GM19099 (cell line): ENCODE measurements around the gene TRPM8.

ENCODE experiments used
- POLR2A ChIP-seq: IDR thresholded peaks from 3 replicates; pipeline ENCODE4 v1.6.1; 2011; ENCODE audit warnings: low read depth; ENCODE audit not compliant: insufficient read length; ENCODE audit errors: extremely low read depth

Gene TRPM8

DNA sequence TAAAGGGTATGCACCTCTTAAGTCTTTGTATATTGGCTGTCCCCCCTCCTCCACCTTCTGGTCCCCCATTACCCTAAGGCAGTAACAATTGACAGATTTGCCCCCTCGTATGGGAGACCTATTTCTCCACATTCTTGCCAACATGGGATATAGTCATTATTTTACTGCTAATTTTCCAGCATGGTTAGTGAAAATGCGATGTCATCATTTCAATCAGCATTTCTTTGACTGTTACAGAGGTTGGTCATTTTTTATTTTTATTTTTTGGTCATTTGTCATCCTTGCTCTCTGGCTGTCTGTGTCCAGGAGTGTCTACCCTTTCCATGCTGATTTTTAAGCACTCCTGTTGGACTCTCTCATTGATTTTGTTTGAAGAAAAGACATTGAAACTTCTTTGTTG is 88.0 kb downstream of the TRPM8 start:
- TF ChIP-seq POLR2A: no peak

DNA sequence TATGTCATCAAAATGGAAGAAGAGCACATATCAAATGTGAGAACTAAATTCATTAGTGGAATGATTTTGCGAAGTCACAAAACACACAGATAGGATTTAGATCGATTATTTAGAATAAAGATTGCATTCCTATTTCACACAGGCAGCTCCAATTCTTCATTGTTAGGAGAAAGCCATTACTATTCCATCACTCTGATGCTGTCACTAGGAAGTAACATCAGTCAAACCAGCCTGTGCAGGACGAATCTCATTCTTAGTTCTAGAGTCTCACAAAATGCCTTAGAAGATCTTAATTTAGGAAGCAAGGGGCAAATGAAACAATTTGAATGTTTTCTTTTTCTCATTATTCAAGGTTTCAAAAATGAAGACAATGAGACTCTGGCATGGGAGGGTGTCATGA is 89.3 kb downstream of the TRPM8 start:
- no peak for TF ChIP-seq POLR2A

DNA sequence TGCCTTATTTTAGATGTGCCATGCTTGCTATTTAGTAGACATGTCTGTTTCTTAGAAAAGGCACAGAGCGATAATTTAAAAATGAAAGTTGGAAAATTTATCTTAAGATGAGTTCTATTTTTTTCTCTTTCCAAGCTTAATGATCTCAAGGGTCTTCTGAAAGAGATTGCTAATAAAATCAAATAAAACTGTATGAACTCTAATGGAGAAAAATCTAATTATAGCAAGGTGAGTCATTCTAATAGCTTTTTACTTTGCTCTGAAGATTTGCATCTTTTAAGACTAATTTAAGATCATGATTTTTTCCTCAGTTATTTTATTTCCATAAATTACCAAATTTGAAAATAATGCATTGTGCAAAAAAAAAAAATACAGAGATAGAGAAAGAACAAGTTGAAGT is 97.3 kb downstream of the TRPM8 start:
- no peak for TF ChIP-seq POLR2A

GRCh38 chr2:234015861-234016260 is 98.7 kb downstream of the TRPM8 start:
- no peak for TF ChIP-seq POLR2A

DNA sequence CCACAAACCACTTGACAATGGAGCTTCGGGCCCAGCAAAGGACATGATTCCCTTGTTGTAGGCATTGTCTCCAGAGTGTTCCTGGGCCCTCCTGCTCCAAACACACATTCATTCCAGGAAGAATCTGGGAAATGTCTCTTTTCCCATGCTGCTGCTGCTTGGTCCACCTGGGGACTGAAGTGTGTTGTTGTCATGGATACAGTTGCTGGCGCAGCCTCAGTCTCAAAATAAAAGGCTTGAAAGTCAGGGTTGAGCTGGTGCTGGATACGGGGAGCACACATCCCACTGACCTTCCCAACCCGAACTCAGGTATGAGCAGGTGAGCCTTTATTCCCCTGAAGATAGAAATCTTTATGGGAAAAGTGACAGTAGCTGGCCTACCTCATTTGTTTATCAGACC is 102.7 kb downstream of the TRPM8 start:
- TF ChIP-seq POLR2A: no peak

DNA sequence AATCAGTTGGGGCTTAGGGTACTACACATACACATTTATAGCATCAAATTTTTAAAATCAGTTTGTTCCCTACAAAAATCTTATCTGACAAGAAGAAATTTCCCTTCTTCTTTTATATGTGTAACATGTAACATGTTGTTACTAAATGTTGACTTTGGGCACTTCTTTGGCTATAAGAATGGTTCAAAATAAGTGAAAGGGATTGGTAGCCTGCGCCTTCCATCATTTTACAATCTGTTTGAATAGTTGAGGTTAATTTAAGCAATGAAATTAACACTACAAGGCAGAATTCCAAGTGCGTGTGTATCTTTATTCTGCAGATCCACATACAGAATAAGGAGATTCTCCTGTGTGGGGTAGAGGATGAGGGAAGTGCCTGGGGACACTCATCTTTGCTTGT is 103.2 kb downstream of the TRPM8 start:
- no peak for TF ChIP-seq POLR2A

GRCh38 chr2:234022424-234022823 is 105.3 kb downstream of the TRPM8 start:
- no peak for TF ChIP-seq POLR2A

- no peak for TF ChIP-seq POLR2A
Observed at GRCh38 chr2:234024304-234024703, 107.1 kb downstream of the TRPM8 start.

DNA sequence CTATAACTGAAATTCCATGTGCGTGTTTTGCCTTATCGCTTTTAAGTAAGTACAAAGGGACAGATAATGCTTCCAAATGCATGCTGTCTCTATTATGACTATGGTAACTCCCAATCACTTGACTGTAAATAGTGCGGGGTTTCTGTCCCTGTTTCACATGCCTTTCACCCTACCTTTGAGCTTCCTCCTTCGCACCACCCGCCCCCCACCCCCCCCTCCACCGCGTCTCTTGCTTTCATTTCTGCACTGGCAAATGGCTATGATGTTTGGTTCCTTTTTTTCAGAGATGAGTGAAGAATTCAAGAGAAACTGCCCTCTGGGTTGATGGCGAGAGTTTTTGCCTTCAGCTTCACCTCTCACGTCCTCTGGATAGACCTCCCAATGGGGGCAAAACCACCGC is 108.3 kb downstream of the TRPM8 start:
- no peak for TF ChIP-seq POLR2A

- TF ChIP-seq POLR2A: no peak
Observed at GRCh38 chr2:234025891-234026401, 108.8 kb downstream of the TRPM8 start.

- TF ChIP-seq POLR2A: no peak
Observed at GRCh38 chr2:234026693-234027254, 109.6 kb downstream of the TRPM8 start.

DNA sequence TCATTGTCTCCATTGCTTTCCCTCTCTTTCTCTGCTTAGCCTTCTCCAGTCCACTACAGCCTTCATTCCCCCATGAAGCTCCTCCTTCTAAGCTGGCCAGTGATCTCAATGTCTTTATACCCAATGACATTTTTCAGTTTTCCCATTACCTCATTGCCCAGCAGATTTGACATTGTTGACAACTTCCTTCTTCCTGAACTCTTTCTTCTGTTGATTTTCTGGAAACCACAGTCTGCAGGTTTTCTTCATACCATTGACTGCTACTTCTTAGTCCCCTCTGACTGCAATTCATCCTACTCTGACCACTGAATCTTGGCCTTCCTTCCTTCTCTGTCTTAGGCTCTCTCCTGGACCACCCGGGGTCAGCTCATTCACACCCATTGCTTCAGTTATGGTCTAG is 110.5 kb downstream of the TRPM8 start:
- no peak for TF ChIP-seq POLR2A

DNA sequence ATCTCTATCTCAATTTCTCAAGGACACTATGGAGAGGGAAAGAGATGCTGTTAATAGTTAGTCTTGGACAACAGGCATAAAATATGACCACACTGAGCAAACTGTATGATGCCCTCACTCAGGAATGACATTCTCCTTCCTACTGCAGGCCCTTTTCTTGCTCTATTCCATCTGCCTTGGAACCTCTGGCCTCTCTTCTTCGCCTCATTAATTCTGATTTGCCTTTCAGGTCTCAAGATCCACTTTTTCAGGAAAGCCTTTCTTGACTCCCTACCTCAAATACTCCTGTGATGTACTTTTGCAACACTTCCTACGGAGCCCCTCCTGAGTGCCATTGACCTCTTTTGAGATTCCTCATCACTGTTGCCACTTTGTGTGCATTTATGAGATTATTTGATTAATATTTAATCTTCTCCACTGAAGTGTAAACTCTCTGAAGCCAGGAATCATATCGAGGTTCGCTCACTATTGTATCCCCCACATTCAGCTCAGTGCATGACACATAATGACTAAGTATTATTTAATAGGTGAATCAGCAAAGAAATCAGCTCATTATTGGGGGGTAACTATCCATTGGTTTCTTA is 112.1 kb downstream of the TRPM8 start:
- TF ChIP-seq POLR2A: no peak

- no peak for TF ChIP-seq POLR2A
Observed at GRCh38 chr2:234031207-234031606, 114.0 kb downstream of the TRPM8 start.

- no peak for TF ChIP-seq POLR2A
Observed at GRCh38 chr2:234032279-234032856, 115.2 kb downstream of the TRPM8 start.

GRCh38 chr2:234033174-234033573 is 116.0 kb downstream of the TRPM8 start:
- TF ChIP-seq POLR2A: no peak
